Adrenal gland (tissue), 12 donors: ENCODE measurements around the gene MYL9. TPM values are rescaled to one million over a fixed set of nuclear protein-coding genes. Genes with fewer than 3 reads are reported as not detected.

ENCODE experiments used
- DNase-seq, 7 donors: peaks; one replicate each; pipeline ENCODE4 v3.0.0-alpha.2; 2019 to 2020
- H3K27ac ChIP-seq, 5 donors: fragments of 200-600 bp; sonication (generic) in 4 of 5; 1 replicate in 3 of 5; 2 replicates in 2 of 5; pipeline versions ENCODE4 v1.5.1 to v1.8.0; 2016 to 2020; ENCODE audit warnings: mild to moderate bottlenecking in 1 of 5
- H3K27me3 ChIP-seq: fragments of 200-600 bp; 2 replicates; pipeline ENCODE4 v1.8.0; 2021
- H3K36me3 ChIP-seq, 2 donors: fragments of 200-600 bp; replicated peaks in 1 of 2; 1 replicate in 1 of 2; 2 replicates in 1 of 2; pipeline versions ENCODE4 v1.5.1 to v1.8.0; 2018 to 2022
- H3K4me1 ChIP-seq, 2 donors: fragments of 200-600 bp; replicated peaks in 1 of 2; 1 replicate in 1 of 2; 2 replicates in 1 of 2; pipeline versions ENCODE4 v1.5.1 to v1.8.0; 2018 to 2021
- H3K4me3 ChIP-seq, 4 donors: fragments of 200-600 bp; sonication (generic) in 3 of 4; one replicate each; pipeline ENCODE4 v1.5.1; 2016 to 2018
- H3K9me3 ChIP-seq, 3 donors: fragments of 200-600 bp; sonication (generic) in 1 of 3; replicated peaks in 1 of 3; 1 replicate in 2 of 3; 2 replicates in 1 of 3; pipeline versions ENCODE4 v1.5.1 to v1.8.0; 2016 to 2021
- POLR2A ChIP-seq, 2 donors: fragments of 450-650 bp; IDR thresholded peaks; one replicate each; pipeline ENCODE4 v1.6.1; 2017; ENCODE audit warnings: antibody characterized with exemption in 2 of 2, mild to moderate bottlenecking in 2 of 2, moderate library complexity in 1 of 2
- WGBS, 4 donors: extraction: QIAGEN DNeasy Blood & Tissue Kit in 2 of 4; methylation state at CpG; one replicate each; pipeline versions ENCODE4 v1.1.5 to v1.1.7; 2013 to 2017; 5-methylcytosine and 5-hydroxymethylcytosine counted together
- intact Hi-C, 2 donors: fragments of 100-400 bp; cut with DNase I; formaldehyde crosslinking; loops; one replicate each; pipeline versions ENCODE4 v1.14.1 to v1.15.0; 2022 to 2023
- polyA plus RNA-seq, 3 donors: library from polyadenylated mRNA; stranded (reverse); fragments of 200-250 nt in 2 of 3; fragments of 350-450 nt in 1 of 3; fragmentation: Illumina TruSeq in 1 of 3; extraction: RNeasy Lipid Tissue Mini Kit (QIAGEN cat#74804) in 1 of 3; gene quantifications; one replicate each; pipeline ENCODE4 v1.2.3, GENCODE V29; 2013 to 2014
- total RNA-seq, 9 donors: library from RNA; depleted of rRNA in 4 of 9; stranded (reverse); fragments of >200 nt in 4 of 9; fragments of 120-200 nt in 1 of 9; fragmentation: NEBNext Ultra II Directional in 1 of 9; extraction: Animal tissue kit (Norgen Biotek cat#: 25700) in 1 of 9; gene quantifications; one replicate each; pipeline versions ENCODE4 v1.1.0 to v1.2.4, GENCODE V29; 2013 to 2023
- TF ChIP-seq, protein P1 (sequence below), 6 experiments: fragments of 450-650 bp in 4 of 6; fragments of 200-600 bp in 2 of 6; sonication (generic) in 1 of 6; IDR thresholded peaks; 1 replicate in 5 of 6; 2 replicates in 1 of 6; pipeline versions ENCODE4 v1.5.1 to v1.8.0; 2016 to 2021; ENCODE audit warnings: antibody characterized with exemption in 6 of 6, mild to moderate bottlenecking in 2 of 6, moderate library complexity in 1 of 6
- donor health status: healthy with polysubstance abuse.
- donor health status: Bipolar disorder and iron deficiency.
- donor health status: DM: yes; HTN: yes; CAD: no.
- donor health status: DM: no; HTN: no; CAD: no.
- donor health status: DM: no; HTN: no; CAD: no.
- donor health status: DM: yes; HTN: yes; CAD: no.

Gene MYL9
- total and polyA plus RNA-seq, 12 donors, result 241 to 1,967 (median 785) TPM

DNA sequence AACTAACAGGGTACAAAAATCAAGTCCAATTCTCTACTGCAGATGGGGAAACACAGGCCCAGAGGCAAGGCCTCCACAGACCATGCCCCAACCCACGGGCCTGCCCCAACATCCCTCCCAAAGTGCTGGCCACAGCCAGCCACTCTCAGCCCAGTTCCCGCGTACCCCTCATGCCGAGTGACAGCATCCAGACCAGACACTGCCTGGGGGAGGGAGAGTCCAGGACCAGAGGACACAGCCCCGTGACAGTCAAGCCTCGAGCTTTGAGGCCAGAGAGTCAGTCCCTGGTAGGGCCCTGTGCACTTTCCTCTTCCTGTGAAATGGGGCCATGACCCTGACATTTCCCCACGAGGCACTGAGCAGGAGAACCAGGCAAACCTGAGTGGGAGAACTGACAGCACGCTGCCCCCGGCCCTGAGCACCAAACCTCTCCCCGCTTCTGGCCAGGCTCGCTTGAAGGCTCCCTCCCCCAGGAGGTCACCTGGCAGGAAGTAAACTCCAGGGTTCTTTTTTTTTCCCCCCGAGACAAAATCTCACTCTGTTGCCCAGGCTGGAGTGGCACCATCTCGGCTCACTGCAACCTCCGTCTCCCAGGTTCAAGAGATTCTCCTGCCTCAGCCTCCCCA, 4.9 kb downstream of the MYL9 start:
- H3K4me1 ChIP-seq, result peaks cover 29 to 64% of the 10 kb centered on the region in 2 donors
- TF ChIP-seq, protein P1, sequence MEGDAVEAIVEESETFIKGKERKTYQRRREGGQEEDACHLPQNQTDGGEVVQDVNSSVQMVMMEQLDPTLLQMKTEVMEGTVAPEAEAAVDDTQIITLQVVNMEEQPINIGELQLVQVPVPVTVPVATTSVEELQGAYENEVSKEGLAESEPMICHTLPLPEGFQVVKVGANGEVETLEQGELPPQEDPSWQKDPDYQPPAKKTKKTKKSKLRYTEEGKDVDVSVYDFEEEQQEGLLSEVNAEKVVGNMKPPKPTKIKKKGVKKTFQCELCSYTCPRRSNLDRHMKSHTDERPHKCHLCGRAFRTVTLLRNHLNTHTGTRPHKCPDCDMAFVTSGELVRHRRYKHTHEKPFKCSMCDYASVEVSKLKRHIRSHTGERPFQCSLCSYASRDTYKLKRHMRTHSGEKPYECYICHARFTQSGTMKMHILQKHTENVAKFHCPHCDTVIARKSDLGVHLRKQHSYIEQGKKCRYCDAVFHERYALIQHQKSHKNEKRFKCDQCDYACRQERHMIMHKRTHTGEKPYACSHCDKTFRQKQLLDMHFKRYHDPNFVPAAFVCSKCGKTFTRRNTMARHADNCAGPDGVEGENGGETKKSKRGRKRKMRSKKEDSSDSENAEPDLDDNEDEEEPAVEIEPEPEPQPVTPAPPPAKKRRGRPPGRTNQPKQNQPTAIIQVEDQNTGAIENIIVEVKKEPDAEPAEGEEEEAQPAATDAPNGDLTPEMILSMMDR (IDR thresholded peaks at IDR 0.05), result no peak
- TF ChIP-seq POLR2A (IDR thresholded peaks at IDR 0.05), result no peak
- peak overlapping the region in 2 of 5 donors; percentile 24 to 97 for H3K27ac ChIP-seq

DNA sequence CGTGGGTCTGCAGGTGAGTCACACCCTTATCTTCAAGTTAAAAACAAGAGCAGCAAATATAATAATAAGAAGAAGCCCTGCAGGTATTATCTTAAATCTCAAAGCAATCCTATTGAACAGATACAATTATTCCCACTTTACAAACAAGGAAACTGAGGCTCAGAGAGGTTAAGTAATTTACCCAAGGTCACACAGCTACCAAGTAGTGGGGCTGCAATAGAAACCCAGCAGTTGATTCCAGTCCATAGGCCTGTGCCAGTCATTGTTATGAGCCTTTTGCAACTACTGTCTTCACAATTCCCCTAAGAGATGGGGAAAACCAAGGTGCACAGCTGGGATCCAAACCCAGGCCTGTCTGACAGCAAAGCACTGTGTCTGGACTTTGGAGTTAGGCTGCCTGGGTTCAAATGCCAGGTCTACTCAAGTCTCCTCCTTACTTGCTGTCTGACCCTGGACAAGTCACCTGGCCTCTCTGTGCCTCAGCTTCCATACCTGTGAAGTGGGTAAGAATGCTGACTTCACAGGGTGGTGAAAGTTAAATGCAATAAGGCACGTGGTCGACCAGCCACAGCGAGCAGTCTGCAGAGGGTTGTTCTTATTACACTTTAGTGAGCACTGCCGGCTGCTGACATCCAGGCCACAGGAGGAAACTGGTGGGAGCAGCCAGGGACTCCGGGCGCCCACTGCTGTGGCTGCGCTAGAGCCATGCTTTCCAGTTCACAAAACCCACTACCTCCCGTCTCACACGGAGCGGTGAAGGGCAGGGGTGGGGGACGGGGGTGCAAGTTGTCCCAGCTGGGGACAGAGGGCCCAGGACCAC, 6.1 kb downstream of the MYL9 start:
- 50 to 84% (median 72%) methylated on average over 1 to 12 of the region's 12 CpGs for WGBS, 4 donors
- no peaks in the 10 kb centered on the region for H3K27me3 ChIP-seq
- no peaks in the 10 kb centered on the region for H3K9me3 ChIP-seq
- peak in 1 of 7 donors; percentile 25 for DNase-seq
- H3K4me3 ChIP-seq, result no peak overlapping the region
- intact Hi-C loops, result no loop called here
- H3K27ac ChIP-seq, result peak overlapping the region in 3 of 5 donors; percentile 0 to 97 (median 33)
- H3K4me1 ChIP-seq, result peaks cover 26 to 63% of the 10 kb centered on the region in 2 donors
- H3K36me3 ChIP-seq, result peaks cover 0 to 47% of the 10 kb centered on the region in 2 donors
- TF ChIP-seq, protein P1 (IDR thresholded peaks at IDR 0.05), result no peak
- no peak for TF ChIP-seq POLR2A (IDR thresholded peaks at IDR 0.05)

More for the DNA sequence above, 4.9 kb downstream of the MYL9 start:
- no peak overlapping the region for H3K4me3 ChIP-seq
- H3K36me3 ChIP-seq, result peaks cover 0 to 47% of the 10 kb centered on the region in 2 donors
- H3K27me3 ChIP-seq, result no peaks in the 10 kb centered on the region
- peak in 1 of 7 donors; percentile 26 for DNase-seq
- intact Hi-C loops, result no loop called here
- no peaks in the 10 kb centered on the region for H3K9me3 ChIP-seq
- WGBS, 4 donors, result 46 to 54% (median 49%) methylated on average over 3 to 14 of the region's 14 CpGs

DNA sequence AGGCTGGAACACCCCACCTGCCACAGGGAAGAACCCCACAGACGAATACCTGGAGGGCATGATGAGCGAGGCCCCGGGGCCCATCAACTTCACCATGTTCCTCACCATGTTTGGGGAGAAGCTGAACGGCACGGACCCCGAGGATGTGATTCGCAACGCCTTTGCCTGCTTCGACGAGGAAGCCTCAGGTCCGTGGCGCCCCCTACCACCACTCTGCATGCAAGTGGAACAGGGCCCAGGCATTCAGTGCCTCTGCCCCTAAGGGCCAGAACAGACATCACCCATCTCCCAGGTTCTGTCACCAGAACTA, 6.6 kb downstream of the MYL9 start:
- H3K9me3 ChIP-seq, result no peaks in the 10 kb centered on the region
- peaks cover 20 to 57% of the 10 kb centered on the region in 2 donors for H3K4me1 ChIP-seq
- peaks cover 0 to 47% of the 10 kb centered on the region in 2 donors for H3K36me3 ChIP-seq
- intact Hi-C loops, result no loop called here
- H3K27me3 ChIP-seq, result no peaks in the 10 kb centered on the region
- WGBS, 4 donors, result 60 to 76% (median 74%) methylated on average over 10 to 12 of the region's 12 CpGs; no CpG with 5 or more reads in 1 of the 4 donors
- peak overlapping the region in 1 of 5 donors; percentile 33 for H3K27ac ChIP-seq
- TF ChIP-seq, protein P1 (IDR thresholded peaks at IDR 0.05), result peak in 4 of 6 experiments; percentile 8 to 20 (median 10)
- TF ChIP-seq POLR2A (IDR thresholded peaks at IDR 0.05), result no peak
- no peak overlapping the region for H3K4me3 ChIP-seq
- DNase-seq, result peak in 2 of 7 donors; percentile 33 to 44
